Embryonic facial prominence (tissue), 1 donor: ENCODE results near the gene BPIFB1.

Experiments used
- DNase-seq: peaks from one replicate; pipeline ENCODE4 v3.0.0-alpha.2; 2016; ENCODE audit errors: extremely low spot score

Gene BPIFB1

GRCh38 chr20:33272155-33272873, 10.7 kb upstream of the BPIFB1 start:
- DNase-seq, result no peak

GRCh38 chr20:33273117-33273851, 9.7 kb upstream of the BPIFB1 start:
- DNase-seq, result no peak

GRCh38 chr20:33275215-33275614, 7.8 kb upstream of the BPIFB1 start:
- no peak for DNase-seq

- no peak for DNase-seq
Measured at GRCh38 chr20:33275871-33276270, 7.1 kb upstream of the BPIFB1 start.

- no peak for DNase-seq
Measured at GRCh38 chr20:33276303-33277113, 6.5 kb upstream of the BPIFB1 start.

- DNase-seq, result no peak
Measured at GRCh38 chr20:33277471-33278441, 5.3 kb upstream of the BPIFB1 start.

- DNase-seq, result no peak
Measured at GRCh38 chr20:33278700-33279099, 4.3 kb upstream of the BPIFB1 start.

GRCh38 chr20:33279261-33279910, 3.6 kb upstream of the BPIFB1 start:
- DNase-seq, result no peak

- DNase-seq, result no peak
Measured at GRCh38 chr20:33280000-33280680, 2.9 kb upstream of the BPIFB1 start.

- no peak for DNase-seq
Measured at GRCh38 chr20:33280775-33281174, 2.2 kb upstream of the BPIFB1 start.

GRCh38 chr20:33281550-33282146, 1.4 kb upstream of the BPIFB1 start:
- DNase-seq, result no peak

GRCh38 chr20:33282196-33282934, 649 bp upstream of the BPIFB1 start:
- DNase-seq, result no peak

- no peak for DNase-seq
Measured at GRCh38 chr20:33284284-33284683, 1.3 kb downstream of the BPIFB1 start.

GRCh38 chr20:33284937-33285336, 1.9 kb downstream of the BPIFB1 start:
- no peak for DNase-seq

- no peak for DNase-seq
Measured at GRCh38 chr20:33285861-33286495, 3.0 kb downstream of the BPIFB1 start.

- no peak for DNase-seq
Measured at GRCh38 chr20:33287884-33288283, 4.9 kb downstream of the BPIFB1 start.

GRCh38 chr20:33290852-33291251, 7.8 kb downstream of the BPIFB1 start:
- DNase-seq, result no peak

GRCh38 chr20:33291416-33291815, 8.4 kb downstream of the BPIFB1 start:
- DNase-seq, result no peak
